GM12865 (cell line): ENCODE results near the gene JUP.

Experiments used
- DNase-seq: peaks from one replicate; pipeline ENCODE4 v3.0.0; 2010; ENCODE audit warnings: low read depth
- H3K4me3 ChIP-seq: 2 replicates; pipeline ENCODE4 v1.5.1; 2011; ENCODE audit warnings: mild to moderate bottlenecking, low read depth, low read length, control low read depth
- CTCF ChIP-seq: IDR thresholded peaks from 2 replicates; pipeline ENCODE4 v1.5.1; 2011; ENCODE audit warnings: low read length, control low read depth, low read depth, inconsistent platforms; ENCODE audit not compliant: insufficient read depth; ENCODE audit errors: missing control alignments

JUP gene

DNA sequence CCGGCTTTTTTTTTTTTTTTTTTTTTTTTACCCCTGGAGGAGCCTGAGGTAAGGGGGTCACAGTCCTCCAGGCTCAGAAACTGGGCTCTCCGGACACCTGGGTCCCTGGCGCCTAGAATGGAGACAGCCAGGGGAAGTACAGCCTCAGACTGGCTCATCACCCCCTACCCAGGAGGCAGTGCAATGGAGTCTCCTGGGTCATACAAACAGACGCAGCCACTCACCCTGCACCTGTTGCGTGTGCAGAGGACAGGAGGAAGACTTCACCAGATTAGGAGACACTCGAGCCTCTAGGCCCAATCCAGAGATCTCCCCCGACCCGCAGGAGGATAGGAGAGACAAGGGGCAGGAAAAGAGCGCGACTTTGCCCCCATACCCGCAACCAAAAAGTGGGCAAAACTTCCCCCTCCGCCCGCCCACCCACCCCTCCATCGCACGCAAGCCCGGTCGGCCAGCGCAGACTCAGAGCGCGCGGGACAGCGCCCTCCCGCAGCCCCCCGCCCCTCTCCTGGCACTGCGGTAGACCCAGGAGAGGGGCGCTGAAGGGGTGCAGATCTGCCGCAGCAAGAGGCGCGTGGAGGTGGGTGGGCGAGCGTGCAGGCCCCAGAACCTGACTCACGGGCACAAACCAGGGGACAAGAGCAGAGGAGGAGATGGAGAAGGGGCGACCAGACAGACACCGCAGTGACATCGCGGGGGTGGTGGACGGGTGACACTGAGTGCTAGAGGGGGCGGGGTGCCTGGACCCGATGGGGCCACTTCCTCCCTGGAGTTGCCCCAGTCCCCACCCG, 53.0 kb downstream of the JUP start:
- DNase-seq = no peak
- TF ChIP-seq CTCF = no peak
- no peak overlapping the region for H3K4me3 ChIP-seq

DNA sequence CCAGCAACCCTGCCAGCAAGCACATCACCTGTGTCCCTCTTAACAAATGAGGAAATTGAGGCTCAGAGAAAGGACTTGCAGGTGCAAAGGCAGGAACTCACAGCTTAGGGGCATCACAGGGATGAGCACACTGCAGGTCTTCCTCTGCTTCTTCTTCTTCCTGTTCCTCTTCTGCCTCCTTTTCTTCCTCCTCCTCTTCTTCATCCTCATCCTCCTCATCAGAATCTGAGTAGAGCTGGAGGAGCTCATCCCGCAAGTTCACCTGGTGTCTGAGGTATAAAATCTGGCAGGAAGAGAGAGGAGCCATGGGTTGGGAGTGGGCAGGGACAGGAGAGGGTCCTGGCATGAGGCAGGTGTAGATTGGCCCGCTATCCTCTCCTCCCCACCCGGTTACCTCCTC, 54.7 kb downstream of the JUP start:
- DNase-seq = no peak
- no peak for TF ChIP-seq CTCF
- H3K4me3 ChIP-seq = no peak overlapping the region

DNA sequence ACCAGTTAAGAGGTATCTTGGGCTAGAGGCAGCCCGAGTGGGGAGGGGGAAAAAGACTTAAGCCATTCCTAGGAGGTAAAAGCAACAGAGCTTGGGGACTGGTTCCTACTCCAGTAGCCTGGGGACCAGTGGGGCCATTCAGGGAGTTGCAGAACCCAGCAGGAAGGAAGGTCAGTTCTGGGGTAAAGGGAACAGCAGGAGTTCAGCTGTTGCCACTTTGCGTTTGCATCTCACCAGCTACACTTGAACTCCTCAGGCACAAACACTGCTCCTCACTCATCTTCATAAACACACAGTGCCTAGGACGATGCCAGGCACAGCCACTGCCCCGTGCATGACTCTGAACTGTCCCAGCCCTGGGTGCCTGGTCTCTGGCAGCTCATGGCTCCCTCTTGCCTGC, 56.0 kb downstream of the JUP start:
- TF ChIP-seq CTCF = no peak
- no peak for DNase-seq
- H3K4me3 ChIP-seq = no peak overlapping the region

DNA sequence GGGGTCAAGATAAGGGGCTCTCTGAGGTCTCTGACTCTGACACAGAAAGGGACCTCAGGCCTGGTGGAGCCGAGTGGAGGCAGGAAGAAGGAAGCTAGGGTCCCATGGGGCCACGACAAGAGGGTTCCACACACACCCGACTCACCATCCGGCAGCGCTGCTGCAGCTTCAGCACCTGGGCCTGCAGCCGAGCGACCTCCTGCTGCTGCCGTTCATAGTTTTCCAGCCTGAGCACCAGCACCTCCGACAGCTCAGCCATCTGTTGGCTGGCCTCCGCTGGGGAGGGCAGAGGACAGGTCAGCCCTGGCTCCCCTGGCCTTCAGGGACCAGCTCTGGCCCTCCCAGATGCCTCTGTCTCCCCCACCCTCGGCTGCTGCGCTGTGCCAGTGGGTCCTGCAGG, 58.5 kb downstream of the JUP start:
- DNase-seq = no peak
- no peak for TF ChIP-seq CTCF
- no peak overlapping the region for H3K4me3 ChIP-seq

DNA sequence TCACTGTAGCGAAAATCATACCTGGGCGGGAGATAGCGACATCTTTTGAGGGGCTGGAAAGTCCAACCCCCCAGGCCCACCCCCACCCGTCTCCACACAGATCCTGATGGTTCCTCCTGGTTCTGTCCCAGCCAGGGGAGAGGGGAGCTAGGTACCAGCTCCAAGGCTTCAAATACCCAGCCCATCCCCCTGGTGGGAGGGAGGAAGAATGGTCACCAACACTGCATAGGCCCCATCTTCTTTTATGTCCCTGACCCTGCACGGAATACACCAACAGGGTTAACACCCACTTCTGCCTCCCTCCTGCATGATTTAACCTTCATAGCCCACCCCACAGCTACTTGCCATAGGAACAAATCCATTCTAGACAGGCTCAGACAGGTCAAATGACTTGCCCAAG, 61.4 kb downstream of the JUP start:
- no peak for TF ChIP-seq CTCF
- H3K4me3 ChIP-seq = no peak overlapping the region
- DNase-seq = no peak

DNA sequence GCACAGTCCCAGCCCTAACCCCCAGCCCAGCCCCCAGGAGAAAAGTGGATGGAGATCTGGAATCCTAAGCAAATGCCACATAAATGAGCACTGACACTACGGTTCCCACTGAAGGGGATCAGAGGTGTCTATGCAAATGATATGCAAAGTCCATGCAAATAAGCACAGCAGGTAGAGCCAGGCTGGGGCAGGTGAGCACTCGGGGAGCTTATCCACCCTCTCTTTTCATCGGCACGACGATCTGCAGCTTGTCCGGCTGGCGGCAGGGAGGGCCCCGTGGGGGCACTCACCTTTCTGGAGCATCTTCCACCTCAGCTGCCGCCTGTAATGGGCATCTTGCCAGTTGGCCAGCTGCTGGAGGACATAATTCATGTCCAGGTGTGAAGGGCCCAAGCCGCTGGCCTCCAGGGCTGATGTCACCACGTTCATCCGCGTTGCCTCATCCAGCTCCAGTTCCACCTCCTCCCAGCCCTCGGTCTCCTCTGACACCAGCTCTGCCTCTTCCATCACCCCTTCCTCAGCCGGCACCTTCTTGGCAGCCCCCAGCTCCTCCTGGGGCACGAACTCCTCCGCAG, 61.9 kb downstream of the JUP start:
- no peak for TF ChIP-seq CTCF

More for the DNA sequence above, 61.9 kb downstream of the JUP start:
- DNase-seq = no peak
- no peak overlapping the region for H3K4me3 ChIP-seq
